Measurements from ENCODE around the gene ERH. TPM values are rescaled to one million over a fixed set of nuclear protein-coding genes. Genes with fewer than 3 reads are reported as not detected.

The ERH gene
- total RNA-seq, 1 experiment from 2014 or later, result 222 TPM

GRCh38 chr14:69408331-69408960 lies 10.3 kb upstream of the ERH start:
- no peaks in the 10 kb centered on the region for H3K36me3 ChIP-seq (ENCODE audit: control insufficient read depth, insufficient read depth, low read length)
- ATAC-seq (no peak), DNase-seq (ENCODE audit: low read depth, low spot score) (no peak)
- in situ Hi-C loops (cut with HindIII; ENCODE audit: low pct_unique_long_range_greater_than_20kb, low sequenced_read_pairs), result no loop called here
- no peaks in the 10 kb centered on the region for H3K4me1 ChIP-seq (ENCODE audit: control insufficient read depth, insufficient read depth, low read length)
- no TSS peak for BruUV-seq (replicated peaks)
- POLR2A ChIA-PET, result no interaction called here
- H3K27me3 ChIP-seq (ENCODE audit: control insufficient read depth, insufficient read depth, low read length), result no peaks in the 10 kb centered on the region
- CTCF ChIA-PET, result no interaction called here
- intact Hi-C loops (cut with micrococcal nuclease; ENCODE audit: unreplicated experiment), result no loop called here
- no peak overlapping the region for H3K4me3 ChIP-seq (ENCODE audit: low read depth in 2 of 2, low read length in 2 of 2)
- H3K9me3 ChIP-seq (ENCODE audit: control insufficient read depth, insufficient read depth, low read depth, low read length), result no peaks in the 10 kb centered on the region
- TF ChIP-seq TCF7L2 (IDR thresholded peaks at IDR 0.05; ENCODE audit: low read depth, low read length) (no peak), CTCF (IDR thresholded peaks at IDR 0.05) (no peak), POLR2AphosphoS5 (IDR thresholded peaks at IDR 0.05; ENCODE audit: low read depth, low read length) (no peak), REST (IDR thresholded peaks at IDR 0.05; ENCODE audit: insufficient read depth in 1 of 2, low read depth in 2 of 2, low read length in 1 of 2) (no peak), SIN3A (IDR thresholded peaks at IDR 0.05; ENCODE audit: borderline replicate concordance, insufficient read depth, low read depth, low read length) (no peak)
- H3K27ac ChIP-seq (ENCODE audit: low read length), result no peak overlapping the region

- POLR2A ChIA-PET, result no interaction called here
- ATAC-seq (no peak), DNase-seq (ENCODE audit: low read depth, low spot score) (no peak)
- H3K4me1 ChIP-seq (ENCODE audit: control insufficient read depth, insufficient read depth, low read length), result peaks cover 4% of the 10 kb centered on the region; the same call in 1 of the 2 replicates
- H3K27ac ChIP-seq (ENCODE audit: low read length), result no peak overlapping the region
- CTCF ChIA-PET, result no interaction called here
- BruUV-seq (replicated peaks), result no TSS peak
- H3K36me3 ChIP-seq (ENCODE audit: control insufficient read depth, insufficient read depth, low read length), result no peaks in the 10 kb centered on the region
- H3K4me3 ChIP-seq (ENCODE audit: low read depth in 2 of 2, low read length in 2 of 2), result no peak overlapping the region
- no peaks in the 10 kb centered on the region for H3K27me3 ChIP-seq (ENCODE audit: control insufficient read depth, insufficient read depth, low read length)
- TF ChIP-seq CTCF (IDR thresholded peaks at IDR 0.05), result no peak
- TF ChIP-seq SIN3A (IDR thresholded peaks at IDR 0.05; ENCODE audit: borderline replicate concordance, insufficient read depth, low read depth, low read length), result no peak
- no peak for TF ChIP-seq TCF7L2 (IDR thresholded peaks at IDR 0.05; ENCODE audit: low read depth, low read length)
- TF ChIP-seq REST (IDR thresholded peaks at IDR 0.05; ENCODE audit: insufficient read depth in 1 of 2, low read depth in 2 of 2, low read length in 1 of 2), result no peak
- no peak for TF ChIP-seq POLR2AphosphoS5 (IDR thresholded peaks at IDR 0.05; ENCODE audit: low read depth, low read length)
- in situ Hi-C loops (cut with HindIII; ENCODE audit: low pct_unique_long_range_greater_than_20kb, low sequenced_read_pairs) (no loop called here), intact Hi-C loops (cut with micrococcal nuclease; ENCODE audit: unreplicated experiment) (no loop called here)
- H3K9me3 ChIP-seq (ENCODE audit: control insufficient read depth, insufficient read depth, low read depth, low read length), result no peaks in the 10 kb centered on the region
Measured at GRCh38 chr14:69405762-69406161, 7.7 kb upstream of the ERH start.

Data from Panc1 (cell line).